OCI-LY3 (cell line): ENCODE measurements around the gene SLC9A8.

Source experiments
- CTCF ChIP-seq: fragments of 200-600, 300-600 bp; sonication (generic); IDR thresholded peaks from 2 replicates; pipeline ENCODE4 v1.5.1; 2014; ENCODE audit warnings: antibody characterized with exemption, low read length, low read depth
- EZH2phosphoT487 ChIP-seq: fragments of 200-600 bp; shearing (Covaris generic); IDR thresholded peaks from 2 replicates; pipeline ENCODE4 v1.6.1; 2018; ENCODE audit warnings: antibody characterized with exemption, mixed run types, low read depth

GRCh38 chr20:49821870-49822331 is 9.3 kb downstream of the SLC9A8 start:
- peak; percentile 89 for TF ChIP-seq CTCF
- TF ChIP-seq EZH2phosphoT487: no peak
